B cell (primary cell): ENCODE results near the gene SSBP2. TPM values are rescaled to one million over a fixed set of nuclear protein-coding genes. Genes with fewer than 3 reads are reported as not detected.

Source experiments
- ATAC-seq: fragments of 200-7000 bp; cut with Tn5 transposase; one replicate; pipeline ENCODE4 v1.10.0; 2021; ENCODE audit warnings: low read depth, mild to moderate bottlenecking, moderate number of reproducible peaks, moderate library complexity
- CTCF ChIA-PET: fragments of 350-600 bp; sonication (Branson Sonifier 250); formaldehyde crosslinking; loops from one replicate; lab custom pipeline; 2021; ENCODE audit warnings: antibody characterized with exemption, inconsistent platforms; lab: Charles Lee
- POLR2A ChIA-PET: fragments of 350-600 bp; sonication (Branson Sonifier 250); formaldehyde crosslinking; loops from one replicate; lab custom pipeline; 2021; ENCODE audit warnings: antibody characterized with exemption; lab: Charles Lee
- DNase-seq: peaks from one replicate; pipeline ENCODE4 v3.0.0; 2013
- H2AFZ ChIP-seq: 2 replicates; pipeline ENCODE4 v1.6.1; 2012; ENCODE audit warnings: mild to moderate bottlenecking, low read depth, low read length; ENCODE audit not compliant: insufficient read depth, poor library complexity, severe bottlenecking
- H3K27ac ChIP-seq, 2 donors: 1 replicate in 1 of 2; 2 replicates in 1 of 2; pipeline ENCODE4 v1.5.1; 2012 to 2013; ENCODE audit warnings: low read length in 2 of 2, mild to moderate bottlenecking in 2 of 2, moderate library complexity in 1 of 2
- H3K27me3 ChIP-seq, 4 experiments: fragments of 200-600 bp in 1 of 4; sonication (generic) in 1 of 4; replicated peaks in 1 of 4; 1 replicate in 2 of 4; 2 replicates in 2 of 4; pipeline versions ENCODE4 v1.6.1 to v1.7.0; 2013 to 2016; ENCODE audit warnings: low read length in 3 of 4, mild to moderate bottlenecking in 2 of 4, mixed read lengths in 1 of 4, moderate library complexity in 1 of 4; ENCODE audit not compliant: insufficient read depth in 4 of 4, control insufficient read depth in 3 of 4; ENCODE audit errors: control extremely low read depth in 1 of 4
- H3K36me3 ChIP-seq, 2 experiments: replicated peaks in 1 of 2; 1 replicate in 1 of 2; 2 replicates in 1 of 2; pipeline versions ENCODE4 v1.6.1 to v1.7.1; 2013; ENCODE audit warnings: low read length in 1 of 2; ENCODE audit not compliant: insufficient read depth in 2 of 2, control insufficient read depth in 1 of 2; ENCODE audit errors: control extremely low read depth in 1 of 2, extremely low read depth in 1 of 2
- H3K4me1 ChIP-seq, 2 donors: fragments of 200-600 bp in 1 of 2; sonication (generic) in 1 of 2; 1 replicate in 1 of 2; 2 replicates in 1 of 2; pipeline versions ENCODE4 v1.5.1 to v1.6.1; 2013 to 2017; ENCODE audit warnings: low read length in 2 of 2; ENCODE audit not compliant: control insufficient read depth in 2 of 2, insufficient read depth in 2 of 2
- H3K4me2 ChIP-seq: replicated peaks from 2 replicates; pipeline ENCODE3; 2012; ENCODE audit warnings: mild to moderate bottlenecking, low read depth, low read length; ENCODE audit not compliant: poor library complexity, severe bottlenecking
- H3K4me3 ChIP-seq, 5 experiments: fragments of 200-600 bp in 1 of 5; sonication (generic) in 1 of 5; 1 replicate in 3 of 5; 2 replicates in 2 of 5; pipeline versions ENCODE4 v1.5.1 to v1.7.0; 2011 to 2016; ENCODE audit warnings: low read length in 4 of 5, mild to moderate bottlenecking in 4 of 5, low read depth in 2 of 5, control low read depth in 1 of 5, moderate library complexity in 1 of 5; ENCODE audit not compliant: insufficient read depth in 1 of 5; ENCODE audit errors: control extremely low read depth in 1 of 5, extremely low read depth in 1 of 5
- H3K79me2 ChIP-seq: fragments of 200-600 bp; sonication (generic); one replicate; pipeline ENCODE4 v1.6.0; 2016; ENCODE audit warnings: low read length; ENCODE audit not compliant: control insufficient read depth, insufficient read depth
- H3K9ac ChIP-seq: fragments of 200-600 bp; sonication (generic); 2 replicates; pipeline ENCODE4 v1.6.1; 2017; ENCODE audit warnings: mild to moderate bottlenecking, low read length, moderate library complexity
- H3K9me3 ChIP-seq, 3 donors: one replicate each; pipeline versions ENCODE4 v1.6.1 to v1.7.1; 2013; ENCODE audit warnings: low read length in 2 of 3; ENCODE audit not compliant: control insufficient read depth in 2 of 3, insufficient read depth in 1 of 3; ENCODE audit errors: control extremely low read depth in 1 of 3
- H4K20me1 ChIP-seq: 2 replicates; pipeline ENCODE4 v1.6.0; 2012; ENCODE audit warnings: mild to moderate bottlenecking, low read length; ENCODE audit not compliant: insufficient read depth, control insufficient read depth, poor library complexity, severe bottlenecking
- H3K27ac Mint-ChIP-seq: one replicate; pipeline ENCODE4 v1.8.0; 2021; ENCODE audit warnings: mixed read lengths
- H3K27me3 Mint-ChIP-seq: one replicate; pipeline ENCODE4 v1.8.0; 2021; ENCODE audit warnings: mixed read lengths
- H3K4me1 Mint-ChIP-seq: one replicate; pipeline ENCODE4 v1.8.0; 2021; ENCODE audit warnings: mixed read lengths
- H3K4me3 Mint-ChIP-seq: one replicate; pipeline ENCODE4 v1.8.0; 2021; ENCODE audit warnings: mixed read lengths
- H3K9me3 Mint-ChIP-seq: one replicate; pipeline ENCODE4 v1.8.0; 2022; ENCODE audit warnings: mixed read lengths; ENCODE audit not compliant: insufficient read depth
- EZH2 ChIP-seq: IDR thresholded peaks from 2 replicates; pipeline ENCODE4 v1.6.1; 2012; ENCODE audit warnings: borderline replicate concordance, low read depth, mild to moderate bottlenecking, moderate library complexity, low read length; ENCODE audit not compliant: insufficient read depth, poor library complexity, severe bottlenecking
- WGBS: methylation state at CpG from one replicate; pipeline ENCODE4 v1.1.5; 2013; ENCODE audit warnings: missing lambda C conversion rate; ENCODE audit not compliant: insufficient coverage; 5-methylcytosine and 5-hydroxymethylcytosine counted together
- intact Hi-C: fragments of 100-400 bp; cut with micrococcal nuclease; formaldehyde crosslinking; loops from one replicate; pipeline ENCODE4 v1.10.0; 2022
- polyA plus RNA-seq: library from polyadenylated mRNA; depleted of rRNA; stranded (reverse); fragments of >200 nt; gene quantifications from 2 replicates; pipeline ENCODE4 v1.2.3, GENCODE V29; 2012
- total RNA-seq, 2 donors: library from RNA; stranded (reverse); fragments of 120-200 nt in 1 of 2; gene quantifications; 1 replicate in 1 of 2; 2 replicates in 1 of 2; pipeline versions ENCODE4 v1.2.3 to v1.2.4, GENCODE V29; 2013 to 2022
- TF ChIP-seq, protein P1 (sequence below): fragments of 200-600 bp; IDR thresholded peaks from one replicate; pipeline ENCODE4 v1.8.0; 2022; ENCODE audit warnings: antibody characterized with exemption, mild to moderate bottlenecking

Gene SSBP2
- total and polyA plus RNA-seq, 2 donors (not counting 1 experiment from before 2014, with no cell fraction given), result 40.9 to 49.6 TPM

DNA sequence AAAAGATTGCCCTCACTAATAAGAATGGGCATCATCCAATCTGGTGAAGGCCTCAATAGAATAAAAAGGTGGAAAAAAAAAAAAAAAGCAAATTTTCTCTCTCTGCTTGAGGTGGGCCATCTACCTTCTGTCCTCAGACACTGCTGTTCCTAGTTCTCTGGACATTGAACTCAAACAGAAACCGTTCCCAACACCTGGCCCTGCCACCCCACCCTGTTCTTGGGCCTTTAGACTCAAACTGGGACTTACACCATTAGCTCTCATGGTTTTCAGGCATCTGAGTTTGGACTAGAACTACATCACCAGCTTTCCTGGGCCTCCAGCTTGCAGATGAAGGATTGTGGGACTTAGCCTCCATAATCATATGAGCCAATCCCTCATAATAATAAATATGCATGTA is 71.0 kb downstream of the SSBP2 start:
- Mint-ChIP-seq H3K27me3 (no peaks in the 10 kb centered on the region), H3K9me3 (peaks cover 4% of the 10 kb centered on the region), H3K27ac (no peak overlapping the region), H3K4me1 (peaks cover 33% of the 10 kb centered on the region), H3K4me3 (no peak overlapping the region)
- 91% methylated on average over 1 of the region's 1 CpG for WGBS
- H3K4me2 ChIP-seq, result no peak overlapping the region
- H3K4me1 ChIP-seq, result no peaks in the 10 kb centered on the region
- peaks cover 97% of the 10 kb centered on the region for H3K79me2 ChIP-seq
- no peak overlapping the region for H3K4me3 ChIP-seq
- H3K27me3 ChIP-seq, result no peaks in the 10 kb centered on the region
- CTCF ChIA-PET, result no interaction called here
- no peak overlapping the region for H3K9ac ChIP-seq
- POLR2A ChIA-PET, result no interaction called here
- ATAC-seq (no peak), DNase-seq (no peak)
- no peak overlapping the region for H3K27ac ChIP-seq
- peaks cover 0 to 6% of the 10 kb centered on the region in 2 experiments for H3K36me3 ChIP-seq
- peaks cover 54% of the 10 kb centered on the region for H4K20me1 ChIP-seq
- no peak overlapping the region for H2AFZ ChIP-seq
- intact Hi-C loops, result no loop called here
- H3K9me3 ChIP-seq, result peaks cover 4 to 9% (median 5%) of the 10 kb centered on the region in 3 donors
- TF ChIP-seq, protein P1, sequence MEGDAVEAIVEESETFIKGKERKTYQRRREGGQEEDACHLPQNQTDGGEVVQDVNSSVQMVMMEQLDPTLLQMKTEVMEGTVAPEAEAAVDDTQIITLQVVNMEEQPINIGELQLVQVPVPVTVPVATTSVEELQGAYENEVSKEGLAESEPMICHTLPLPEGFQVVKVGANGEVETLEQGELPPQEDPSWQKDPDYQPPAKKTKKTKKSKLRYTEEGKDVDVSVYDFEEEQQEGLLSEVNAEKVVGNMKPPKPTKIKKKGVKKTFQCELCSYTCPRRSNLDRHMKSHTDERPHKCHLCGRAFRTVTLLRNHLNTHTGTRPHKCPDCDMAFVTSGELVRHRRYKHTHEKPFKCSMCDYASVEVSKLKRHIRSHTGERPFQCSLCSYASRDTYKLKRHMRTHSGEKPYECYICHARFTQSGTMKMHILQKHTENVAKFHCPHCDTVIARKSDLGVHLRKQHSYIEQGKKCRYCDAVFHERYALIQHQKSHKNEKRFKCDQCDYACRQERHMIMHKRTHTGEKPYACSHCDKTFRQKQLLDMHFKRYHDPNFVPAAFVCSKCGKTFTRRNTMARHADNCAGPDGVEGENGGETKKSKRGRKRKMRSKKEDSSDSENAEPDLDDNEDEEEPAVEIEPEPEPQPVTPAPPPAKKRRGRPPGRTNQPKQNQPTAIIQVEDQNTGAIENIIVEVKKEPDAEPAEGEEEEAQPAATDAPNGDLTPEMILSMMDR, result no peak
- no peak for TF ChIP-seq EZH2

DNA sequence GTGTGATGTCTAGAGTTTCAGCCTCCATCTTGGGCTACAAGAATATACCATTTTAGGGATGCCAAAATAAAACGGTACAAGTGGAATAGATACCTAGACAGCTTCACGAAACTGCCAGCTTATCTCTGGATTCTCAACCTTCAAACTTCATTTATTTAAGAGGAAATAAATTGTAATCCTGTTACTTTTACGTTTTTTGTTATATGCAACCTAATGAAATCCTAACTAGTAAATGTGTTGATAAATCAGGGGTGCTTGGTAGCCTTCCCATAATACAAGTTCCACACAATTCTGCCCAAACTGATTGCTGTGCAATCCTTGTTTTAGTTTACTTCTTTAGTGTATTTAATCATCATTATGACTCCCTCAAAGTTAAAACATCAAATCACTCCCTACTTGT is 75.5 kb downstream of the SSBP2 start:
- TF ChIP-seq, protein P1, result no peak
- TF ChIP-seq EZH2, result no peak
- peaks cover 95% of the 10 kb centered on the region for H3K79me2 ChIP-seq
- H3K4me1 ChIP-seq, result no peaks in the 10 kb centered on the region
- H3K27me3 ChIP-seq, result no peaks in the 10 kb centered on the region
- H4K20me1 ChIP-seq, result peaks cover 62% of the 10 kb centered on the region
- ChIA-PET POLR2A (no interaction called here), CTCF (no interaction called here)
- no peak overlapping the region for H3K4me2 ChIP-seq
- Mint-ChIP-seq H3K9me3 (no peaks in the 10 kb centered on the region), H3K4me3 (no peak overlapping the region), H3K27ac (no peak overlapping the region), H3K27me3 (no peaks in the 10 kb centered on the region), H3K4me1 (peaks cover 26% of the 10 kb centered on the region)
- H3K9ac ChIP-seq, result no peak overlapping the region
- H3K9me3 ChIP-seq, result no peaks in the 10 kb centered on the region
- no peak overlapping the region for H2AFZ ChIP-seq
- intact Hi-C loops, result no loop called here
- no peak for ATAC-seq
- peaks cover 0 to 4% of the 10 kb centered on the region in 2 experiments for H3K36me3 ChIP-seq
- H3K4me3 ChIP-seq, result no peak overlapping the region
- DNase-seq, result no peak
- no CpG with 5 or more reads among the region's 3 CpGs for WGBS
- no peak overlapping the region for H3K27ac ChIP-seq
